NCI-H2227 (cell line): Measurements from ENCODE around the gene PHLDA2.

Experiments
- DNase-seq: peaks from one replicate; lab custom pipeline; 2025; ENCODE audit not compliant: unreplicated experiment; lab: John Stamatoyannopoulos, UW

Gene PHLDA2

GRCh38 chr11:2883640-2883978, 45.6 kb downstream of the PHLDA2 start:
- DNase-seq, result no peak

DNA sequence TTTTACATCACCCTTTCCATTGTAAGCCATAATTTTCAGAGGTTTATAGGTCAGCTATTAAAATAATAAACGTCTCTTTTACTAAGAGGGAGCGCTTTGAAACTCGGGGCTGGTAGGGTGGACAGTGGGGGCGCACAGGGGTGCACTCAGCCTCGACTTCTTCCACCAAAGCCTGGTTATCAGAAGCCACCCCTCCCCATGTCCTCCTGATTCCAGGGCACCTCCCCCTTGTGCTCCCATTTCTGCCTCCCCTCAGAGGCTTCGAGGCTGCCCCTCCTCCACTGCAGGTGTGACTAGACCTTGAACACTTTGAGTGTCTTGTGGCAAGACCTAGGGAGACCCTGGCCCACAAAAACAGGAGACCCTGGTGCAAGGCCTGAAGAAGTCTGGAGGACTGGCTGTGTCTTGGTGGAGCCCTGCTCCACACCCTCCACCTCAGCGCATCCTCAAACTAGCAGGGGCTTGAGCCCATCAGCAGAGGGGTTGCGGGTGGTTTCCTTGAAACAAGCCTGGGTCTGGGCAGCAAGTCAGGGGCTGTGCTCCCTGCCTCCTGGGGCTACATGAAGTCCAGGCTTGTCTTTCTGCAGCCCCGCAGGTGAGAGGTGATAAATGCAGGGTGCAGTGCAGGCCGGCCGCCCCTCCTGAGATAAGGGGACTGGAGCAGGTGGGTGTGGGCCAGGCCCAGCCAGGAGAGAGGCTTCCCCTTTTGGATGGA, 46.7 kb downstream of the PHLDA2 start:
- no peak for DNase-seq

DNA sequence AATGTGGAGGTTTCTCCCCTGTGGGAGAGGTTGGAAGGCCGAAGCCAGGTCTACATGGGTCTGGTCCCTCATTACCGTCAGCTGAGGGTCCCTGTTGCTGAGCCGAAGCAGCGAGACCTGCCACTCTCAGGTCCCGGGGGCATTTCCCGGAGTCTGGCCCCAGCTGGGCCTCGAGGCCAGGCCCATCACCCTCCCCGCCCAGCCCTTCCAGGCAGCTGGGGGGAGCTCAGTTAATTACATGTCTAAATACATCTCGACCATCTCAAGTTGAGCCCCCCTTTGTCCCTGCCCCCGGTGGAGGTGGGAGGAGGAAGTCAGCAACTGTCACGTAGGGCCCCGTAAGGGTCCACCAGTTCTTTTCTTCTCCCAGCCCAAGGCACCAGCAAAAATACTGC, 47.2 kb downstream of the PHLDA2 start:
- peak; percentile 72 for DNase-seq

GRCh38 chr11:2881076-2881980, 47.9 kb downstream of the PHLDA2 start:
- no peak for DNase-seq

- DNase-seq, result no peak
These were observed 48.6 kb downstream of the PHLDA2 start for GRCh38 chr11:2880646-2881045.

- no peak for DNase-seq
These were observed 50.4 kb downstream of the PHLDA2 start for GRCh38 chr11:2878782-2879181.
